Hematopoietic multipotent progenitor cell treated with erythropoietin and hydrocortisone succinate and interleukin-3 and kit ligand, for 15 days (in vitro differentiated cells): ENCODE data around the gene FREY1.

Source experiments
- DNase-seq: peaks from one replicate; pipeline ENCODE4 v3.0.0-alpha.2; 2015; ENCODE audit warnings: low spot score

Gene FREY1

GRCh38 chr11:45894555-45895247 is 12.4 kb downstream of the FREY1 start:
- DNase-seq: no peak

- no peak for DNase-seq
Measured at GRCh38 chr11:45892856-45893255, 14.2 kb downstream of the FREY1 start.

GRCh38 chr11:45890886-45891550 is 16.1 kb downstream of the FREY1 start:
- DNase-seq: no peak

GRCh38 chr11:45889966-45890365 is 17.1 kb downstream of the FREY1 start:
- no peak for DNase-seq

GRCh38 chr11:45889555-45889954 is 17.5 kb downstream of the FREY1 start:
- no peak for DNase-seq

GRCh38 chr11:45887587-45887986 is 19.5 kb downstream of the FREY1 start:
- no peak for DNase-seq

GRCh38 chr11:45886816-45887520 is 20.1 kb downstream of the FREY1 start:
- DNase-seq: no peak

GRCh38 chr11:45885921-45886721 is 20.9 kb downstream of the FREY1 start:
- DNase-seq: no peak

- peak; percentile 36 for DNase-seq
Measured at GRCh38 chr11:45885274-45885920, 21.7 kb downstream of the FREY1 start, which contains the start of gene MAPK8IP1. MAPK8IP1 (plus strand) TSS chr11:45885651; CDS start chr11:45885821, 170 bp downstream.

GRCh38 chr11:45884596-45885185 is 22.4 kb downstream of the FREY1 start:
- DNase-seq: no peak

GRCh38 chr11:45881708-45882368 is 25.2 kb downstream of the FREY1 start:
- no peak for DNase-seq

GRCh38 chr11:45880772-45881570 is 26.1 kb downstream of the FREY1 start:
- no peak for DNase-seq

GRCh38 chr11:45879803-45880686 is 27.0 kb downstream of the FREY1 start:
- no peak for DNase-seq

- DNase-seq: no peak
Measured at GRCh38 chr11:45877845-45878244, 29.2 kb downstream of the FREY1 start.

GRCh38 chr11:45877221-45877620 is 29.9 kb downstream of the FREY1 start:
- no peak for DNase-seq

- DNase-seq: no peak
Measured at GRCh38 chr11:45876401-45876800, 30.7 kb downstream of the FREY1 start.

- DNase-seq: peak; percentile 47
Measured at GRCh38 chr11:45872651-45873356, 34.3 kb downstream of the FREY1 start.

GRCh38 chr11:45871638-45872037 is 35.4 kb downstream of the FREY1 start:
- no peak for DNase-seq
